Measurements from ENCODE around the gene BMAL1.
"Not testable (repeated sequence)": the region's sequence is repeated elsewhere in the genome, so short reads cannot be mapped to it uniquely, and the experiment has no call there.

BMAL1 gene

GRCh38 chr11:13382751-13383150 lies 105.2 kb downstream of the BMAL1 start:
- no peak for DNase-seq (ENCODE audit: low read depth)

GRCh38 chr11:13384908-13385640 lies 107.5 kb downstream of the BMAL1 start:
- DNase-seq (ENCODE audit: low read depth), result no peak

DNA sequence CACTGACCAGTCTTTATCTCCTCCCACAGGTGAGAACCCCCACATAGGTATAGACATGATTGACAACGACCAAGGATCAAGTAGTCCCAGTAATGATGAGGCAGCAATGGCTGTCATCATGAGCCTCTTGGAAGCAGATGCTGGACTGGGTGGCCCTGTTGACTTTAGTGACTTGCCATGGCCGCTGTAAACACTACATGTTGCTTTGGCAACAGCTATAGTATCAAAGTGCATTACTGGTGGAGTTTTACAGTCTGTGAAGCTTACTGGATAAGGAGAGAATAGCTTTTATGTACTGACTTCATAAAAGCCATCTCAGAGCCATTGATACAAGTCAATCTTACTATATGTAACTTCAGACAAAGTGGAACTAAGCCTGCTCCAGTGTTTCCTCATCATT lies 109.0 kb downstream of the BMAL1 start:
- no peak for DNase-seq (ENCODE audit: low read depth)

DNA sequence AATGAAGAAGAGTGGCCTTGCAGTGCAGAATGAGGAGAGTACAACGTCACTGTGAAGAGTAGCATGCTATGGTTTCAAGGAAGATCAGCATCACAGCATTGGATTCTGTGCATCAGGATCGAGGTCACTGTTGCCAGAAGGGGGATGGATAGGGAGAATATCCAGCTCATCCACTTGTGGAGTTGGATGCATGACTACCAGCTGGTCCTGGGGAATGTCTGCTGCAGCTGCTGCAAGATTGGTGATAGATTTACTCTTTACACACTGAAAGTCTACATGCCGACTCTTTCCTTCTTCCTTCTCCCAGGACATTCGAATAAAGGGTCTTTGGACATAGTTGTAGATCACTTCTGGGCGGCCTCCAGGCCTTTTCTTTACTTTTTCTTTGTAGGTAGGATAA lies 111.2 kb downstream of the BMAL1 start:
- no peak for DNase-seq (ENCODE audit: low read depth)

DNA sequence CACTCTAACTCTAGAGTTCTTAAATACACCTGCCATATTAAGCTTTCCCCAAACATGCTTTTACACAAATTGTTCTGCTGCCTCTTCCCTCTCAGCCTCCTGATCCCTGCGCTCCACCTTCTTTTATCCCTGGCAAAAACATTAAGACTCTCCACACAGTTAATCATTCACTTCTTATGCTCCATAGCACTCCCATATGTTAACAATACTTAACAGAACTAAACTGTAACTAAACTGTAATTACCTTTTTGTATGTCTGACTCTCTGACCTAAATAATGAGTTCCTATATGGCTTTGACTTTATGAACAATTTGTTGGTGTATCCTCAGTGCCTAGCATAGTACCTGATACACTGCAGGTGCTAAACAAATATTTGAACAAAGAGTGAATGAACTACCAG lies 113.6 kb downstream of the BMAL1 start:
- no peak for DNase-seq (ENCODE audit: low read depth)

- not testable (repeated sequence) for DNase-seq (ENCODE audit: low read depth)
These were observed 120.7 kb downstream of the BMAL1 start for GRCh38 chr11:13398335-13398734.

- DNase-seq (ENCODE audit: low read depth), result no peak
These were observed 127.6 kb downstream of the BMAL1 start for GRCh38 chr11:13405220-13405619.

- DNase-seq (ENCODE audit: low read depth), result no peak
These were observed 137.6 kb downstream of the BMAL1 start for GRCh38 chr11:13415201-13415600.

DNA sequence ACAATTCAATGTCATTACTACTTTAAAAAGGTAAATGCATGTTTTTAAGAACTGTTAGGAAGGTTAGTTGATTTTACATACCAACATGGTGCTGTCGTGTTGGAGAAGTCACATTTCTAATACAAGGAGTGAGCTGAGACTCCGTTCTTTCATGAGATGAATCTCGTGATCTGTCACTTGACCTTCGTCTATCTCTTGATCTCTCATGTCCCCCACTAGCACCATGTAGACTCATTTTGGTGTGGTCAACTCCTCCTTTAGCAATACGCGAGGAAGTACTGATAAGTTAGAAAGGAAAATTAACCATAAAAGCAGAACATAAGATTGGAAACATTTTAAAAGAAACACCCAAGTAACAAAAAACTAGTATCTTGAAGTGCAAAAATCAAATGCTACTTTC lies 144.0 kb downstream of the BMAL1 start:
- DNase-seq (ENCODE audit: low read depth), result no peak

GRCh38 chr11:13423372-13423771 lies 145.8 kb downstream of the BMAL1 start:
- no peak for DNase-seq (ENCODE audit: low read depth)

- no peak for DNase-seq (ENCODE audit: low read depth)
These were observed 149.8 kb downstream of the BMAL1 start for GRCh38 chr11:13427440-13427839.

DNA sequence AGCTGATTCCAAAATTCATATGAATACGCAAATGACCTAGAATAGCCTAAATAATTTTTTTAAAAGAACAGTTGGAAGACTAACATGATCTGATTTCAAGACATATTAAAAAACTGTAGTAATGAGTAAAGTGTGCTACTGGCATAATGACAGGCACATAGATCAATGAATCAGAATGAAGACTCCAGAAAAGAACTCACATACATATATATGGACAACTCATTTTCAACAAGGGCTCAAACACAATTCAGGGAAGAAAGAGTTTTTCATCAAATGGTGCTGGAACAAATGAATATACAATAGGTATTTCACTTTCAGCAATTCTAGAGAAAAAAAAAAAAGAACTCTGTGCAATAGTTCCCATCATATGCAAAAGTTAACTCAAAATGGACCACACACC lies 151.7 kb downstream of the BMAL1 start:
- no peak for DNase-seq (ENCODE audit: low read depth)

- DNase-seq (ENCODE audit: low read depth), result no peak
These were observed 152.2 kb downstream of the BMAL1 start for GRCh38 chr11:13429836-13430235.

DNA sequence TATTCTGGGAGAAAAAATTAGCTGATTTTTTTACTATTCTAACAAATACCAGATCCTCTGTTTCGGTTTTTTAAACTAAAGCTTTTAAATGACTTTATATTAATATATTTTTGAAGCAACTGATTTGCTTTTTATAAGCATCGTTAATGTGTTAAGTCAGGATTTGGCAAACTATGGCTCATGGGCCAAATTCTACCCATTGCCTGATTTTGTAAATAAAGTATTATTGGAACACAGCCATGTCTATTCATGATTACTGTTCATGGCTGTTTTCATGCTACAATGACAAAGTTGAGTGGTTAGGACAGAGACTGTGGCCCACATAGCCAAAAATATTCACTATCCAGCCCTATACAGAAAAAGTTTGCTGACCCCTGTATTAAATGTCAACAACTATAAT lies 155.8 kb downstream of the BMAL1 start:
- no peak for DNase-seq (ENCODE audit: low read depth)

DNA sequence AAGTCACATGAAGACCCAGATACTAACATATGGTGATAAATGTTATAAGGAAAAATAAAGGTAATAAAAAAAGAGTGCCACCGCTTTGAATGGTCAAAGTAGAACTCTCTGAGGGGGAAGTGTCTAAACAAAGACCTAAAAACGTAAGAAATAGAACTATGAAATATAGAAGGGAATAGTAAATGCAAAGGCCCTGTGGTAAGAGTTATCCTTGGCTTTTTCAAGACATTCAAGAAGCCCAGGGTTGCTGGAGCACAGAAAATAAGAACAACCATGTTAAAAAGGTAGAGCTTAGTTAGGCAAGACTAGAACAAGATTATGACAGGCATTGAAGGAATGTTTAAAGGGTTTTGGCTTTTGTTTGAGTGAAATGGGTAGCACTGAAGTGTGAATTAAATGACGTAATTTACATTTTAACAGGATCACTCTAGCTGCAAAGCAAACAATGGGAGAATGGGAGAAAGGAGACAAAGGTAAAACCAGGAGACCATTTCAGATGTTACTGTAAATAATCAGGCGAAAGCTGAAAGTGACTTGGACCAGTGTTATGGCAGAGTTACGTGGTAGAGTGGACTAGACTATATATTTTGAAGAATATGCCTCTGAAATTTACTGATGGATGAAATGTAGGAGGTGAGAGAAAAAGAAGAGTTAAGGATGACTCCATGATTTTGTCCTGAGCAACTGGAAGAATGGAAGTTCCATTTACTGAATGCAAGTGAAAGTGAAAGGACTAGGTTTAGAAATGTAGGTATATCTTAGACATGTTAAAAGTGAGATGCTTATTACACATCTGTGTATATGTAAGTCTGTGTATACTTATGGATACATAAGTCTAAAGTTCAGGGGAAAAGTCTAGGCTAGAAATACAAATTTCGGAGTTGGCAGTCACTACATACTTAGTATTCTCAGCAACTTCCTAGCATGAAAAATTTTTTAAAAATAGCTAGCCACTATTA lies 156.9 kb downstream of the BMAL1 start:
- no peak for DNase-seq (ENCODE audit: low read depth)

- not testable (repeated sequence) for DNase-seq (ENCODE audit: low read depth)
These were observed 159.2 kb downstream of the BMAL1 start for GRCh38 chr11:13436836-13437235.

Data from stimulated activated CD8-positive, alpha-beta memory T cell treated with anti-CD3 and anti-CD28 coated beads, Interleukin-12 subunit alpha, Interleukin-12 subunit beta, amount 100 ng/mL, for 1 hour (primary cell).